GM12878 (cell line): ENCODE measurements around the gene C21orf58.

Experiments
- NKRF ChIP-seq: fragments of 450-650 bp; conservative IDR thresholded peaks from 2 replicates; pipeline ENCODE4 v1.6.1; 2017; ENCODE audit warnings: mild to moderate bottlenecking, moderate library complexity
- NR2C1 ChIP-seq: fragments of 450-650 bp; IDR thresholded peaks from 2 replicates; pipeline ENCODE4 v1.6.1; 2017; ENCODE audit warnings: antibody characterized with exemption, mild to moderate bottlenecking, moderate library complexity
- POLR2A ChIP-seq: IDR thresholded peaks from 2 replicates; pipeline ENCODE4 v1.6.1; 2011; ENCODE audit warnings: low read depth, mild to moderate bottlenecking, low read length
- USF2 ChIP-seq: IDR thresholded peaks from 2 replicates; pipeline ENCODE4 v1.6.1; 2011; ENCODE audit warnings: low read depth, low read length, improper control_type of control experiment, borderline replicate concordance

GRCh38 chr21:46363698-46364097 lies 40.0 kb upstream of the C21orf58 start:
- no peak for TF ChIP-seq NR2C1
- no peak for TF ChIP-seq NKRF
- no peak for TF ChIP-seq USF2
- TF ChIP-seq POLR2A: no peak
